Hypothalamus (tissue), 51 donors: ENCODE results near the gene ALKBH1.
"Not testable (repeated sequence)": the region's sequence is repeated elsewhere in the genome, so short reads cannot be mapped to it uniquely, and the experiment has no call there.

ENCODE experiments used
- DNase-seq, 51 donors: peaks; one replicate each; lab custom pipeline; 2025; lab: John Stamatoyannopoulos, UW

ALKBH1 gene, protein sequence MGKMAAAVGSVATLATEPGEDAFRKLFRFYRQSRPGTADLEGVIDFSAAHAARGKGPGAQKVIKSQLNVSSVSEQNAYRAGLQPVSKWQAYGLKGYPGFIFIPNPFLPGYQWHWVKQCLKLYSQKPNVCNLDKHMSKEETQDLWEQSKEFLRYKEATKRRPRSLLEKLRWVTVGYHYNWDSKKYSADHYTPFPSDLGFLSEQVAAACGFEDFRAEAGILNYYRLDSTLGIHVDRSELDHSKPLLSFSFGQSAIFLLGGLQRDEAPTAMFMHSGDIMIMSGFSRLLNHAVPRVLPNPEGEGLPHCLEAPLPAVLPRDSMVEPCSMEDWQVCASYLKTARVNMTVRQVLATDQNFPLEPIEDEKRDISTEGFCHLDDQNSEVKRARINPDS

DNA sequence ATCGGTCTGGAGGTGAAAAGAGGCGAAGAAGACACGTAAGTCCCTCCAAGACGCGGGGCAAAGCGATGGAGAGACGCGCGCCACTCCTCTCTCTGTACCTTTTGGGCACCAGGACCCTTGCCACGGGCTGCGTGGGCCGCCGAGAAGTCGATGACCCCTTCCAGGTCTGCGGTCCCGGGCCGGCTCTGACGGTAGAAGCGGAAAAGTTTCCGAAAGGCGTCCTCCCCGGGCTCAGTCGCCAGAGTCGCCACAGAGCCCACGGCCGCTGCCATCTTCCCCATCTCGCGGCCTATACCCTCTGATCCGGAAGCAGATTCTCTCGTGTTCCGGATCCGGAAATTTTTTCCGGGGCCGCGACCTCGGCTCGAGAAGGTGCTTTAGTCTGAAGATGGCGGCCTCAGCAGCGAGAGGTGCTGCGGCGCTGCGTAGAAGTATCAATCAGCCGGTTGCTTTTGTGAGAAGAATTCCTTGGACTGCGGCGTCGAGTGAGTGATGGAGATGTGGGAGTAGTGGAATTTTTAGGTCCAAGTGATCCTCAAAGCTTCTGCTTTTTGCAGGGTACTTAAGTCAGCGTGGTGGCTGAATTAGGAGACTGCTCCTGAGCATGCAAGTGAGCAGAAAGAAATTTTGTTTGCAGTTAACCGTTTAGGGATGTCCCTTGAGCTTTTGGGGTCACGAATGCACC, at the start of gene ALKBH1, which contains the start of gene SLIRP:
ALKBH1 (minus strand) TSS at position 300 of the 685 bp plus-strand sequence; CDS start at position 281, 19 bp downstream.
SLIRP (plus strand) TSS at position 380 of the 685 bp plus-strand sequence; CDS start at position 389, 9 bp downstream.
- DNase-seq: peak; percentile 20 to 94 (median 78)

GRCh38 chr14:77752799-77753516, 45.1 kb upstream of the ALKBH1 start:
- no peak for DNase-seq

GRCh38 chr14:77752266-77752665, 44.4 kb upstream of the ALKBH1 start:
- no peak for DNase-seq

GRCh38 chr14:77747425-77747824, 39.6 kb upstream of the ALKBH1 start:
- not testable (repeated sequence) for DNase-seq

DNA sequence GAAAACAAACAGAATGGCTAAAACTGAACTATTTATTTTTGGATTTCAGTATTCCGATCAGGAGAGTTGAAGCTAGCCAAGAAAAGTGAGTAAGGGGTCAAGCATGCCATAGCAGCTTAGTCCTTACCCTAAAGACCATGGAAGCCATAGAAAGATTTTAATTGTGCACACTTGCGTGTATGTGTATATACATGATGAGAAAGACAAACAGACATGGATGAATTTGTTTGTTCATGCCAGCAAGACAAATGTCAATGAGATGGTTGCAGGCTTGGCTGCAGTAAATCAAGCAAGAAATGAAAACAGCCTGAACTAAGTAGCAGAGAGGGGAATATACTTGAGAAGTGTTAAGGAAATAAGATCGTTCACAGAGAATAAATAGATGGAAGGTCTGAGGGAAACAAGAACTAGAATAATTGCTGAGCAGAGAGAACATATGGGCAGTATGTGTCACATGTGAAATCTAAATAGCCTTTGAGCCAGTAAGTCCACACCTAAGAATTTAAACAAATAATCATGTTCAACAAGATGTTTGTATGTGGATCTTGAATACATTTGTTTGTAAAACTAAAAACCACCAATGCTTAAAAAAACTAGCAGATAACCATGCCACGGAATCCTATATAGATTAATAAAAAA, 38.4 kb upstream of the ALKBH1 start:
- DNase-seq: no peak

DNA sequence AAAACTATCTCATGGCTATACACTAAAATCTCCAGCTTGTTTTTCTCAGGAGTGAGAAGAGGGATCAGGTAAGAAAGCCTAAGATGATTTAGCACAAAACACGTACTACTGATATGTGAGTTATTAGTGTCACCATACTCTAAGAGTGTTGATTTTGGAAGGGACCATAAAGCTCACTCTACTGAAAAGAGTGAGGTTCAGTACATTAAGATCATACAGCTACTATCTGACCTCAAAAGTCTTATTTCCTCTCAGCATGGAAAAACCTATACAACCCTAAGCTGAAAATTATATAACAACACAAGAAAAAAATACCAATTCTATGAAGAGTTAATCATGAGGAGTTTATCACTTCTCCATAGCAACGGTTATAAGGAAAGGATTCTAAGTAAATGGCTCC, 33.6 kb upstream of the ALKBH1 start:
- DNase-seq: no peak

GRCh38 chr14:77738559-77739250, 30.9 kb upstream of the ALKBH1 start:
- DNase-seq: peak in 8 of 51 donors; percentile 0 to 18 (median 6)

GRCh38 chr14:77730976-77731497, 23.2 kb upstream of the ALKBH1 start:
- DNase-seq: no peak

- no peak for DNase-seq
Observed at GRCh38 chr14:77722301-77722700, 14.5 kb upstream of the ALKBH1 start.

- no peak for DNase-seq
Observed at GRCh38 chr14:77721437-77721836, 13.6 kb upstream of the ALKBH1 start.

- DNase-seq: no peak
Observed at GRCh38 chr14:77717608-77718305, 9.9 kb upstream of the ALKBH1 start.

DNA sequence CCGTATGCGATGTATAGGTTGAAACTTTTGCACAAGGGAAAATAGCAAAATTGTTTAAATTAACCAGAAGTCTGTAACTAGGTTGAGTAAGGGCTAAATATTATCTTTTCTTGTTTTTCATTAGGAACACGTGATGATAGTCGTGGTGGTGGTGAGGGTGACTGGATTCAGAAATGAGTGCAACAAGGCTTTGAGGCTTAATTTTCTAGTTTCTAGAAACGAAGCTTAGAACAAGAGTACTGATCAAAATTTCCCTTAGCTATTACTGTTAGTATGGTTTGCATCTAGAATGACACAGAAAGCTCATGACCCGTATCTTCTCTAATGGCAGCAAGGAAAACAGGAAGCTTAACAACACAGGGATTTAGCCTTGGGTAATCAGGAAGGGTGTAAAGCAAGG, 7.1 kb upstream of the ALKBH1 start:
- no peak for DNase-seq

GRCh38 chr14:77710364-77710763, 2.5 kb upstream of the ALKBH1 start:
- no peak for DNase-seq

DNA sequence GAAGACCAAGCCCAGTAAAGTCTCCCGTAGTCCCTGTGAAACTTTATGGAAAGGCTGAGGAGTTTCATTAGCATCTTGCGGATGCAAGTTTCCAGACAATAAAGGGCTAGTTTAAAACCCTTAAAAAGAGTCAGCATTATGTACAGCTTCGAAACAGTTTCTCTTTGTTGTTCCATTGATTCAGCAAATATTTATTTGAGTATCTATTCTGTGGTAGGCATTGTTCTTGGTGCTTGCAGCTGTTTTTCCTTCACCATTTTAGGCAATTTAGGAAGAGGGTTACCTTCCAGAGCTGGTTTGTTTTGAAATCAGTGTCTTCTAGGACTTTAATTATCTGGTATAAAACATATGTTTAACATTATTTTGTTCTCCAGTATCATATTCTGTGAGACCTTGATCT, 1.6 kb upstream of the ALKBH1 start:
- DNase-seq: peak in 1 of 51 donors; percentile 3

- DNase-seq: no peak
Observed at GRCh38 chr14:77708749-77709148, 926 bp upstream of the ALKBH1 start.

- DNase-seq: peak in 22 of 51 donors; percentile 13 to 78 (median 38)
Observed at GRCh38 chr14:77707355-77707723, 484 bp downstream of the ALKBH1 start.

DNA sequence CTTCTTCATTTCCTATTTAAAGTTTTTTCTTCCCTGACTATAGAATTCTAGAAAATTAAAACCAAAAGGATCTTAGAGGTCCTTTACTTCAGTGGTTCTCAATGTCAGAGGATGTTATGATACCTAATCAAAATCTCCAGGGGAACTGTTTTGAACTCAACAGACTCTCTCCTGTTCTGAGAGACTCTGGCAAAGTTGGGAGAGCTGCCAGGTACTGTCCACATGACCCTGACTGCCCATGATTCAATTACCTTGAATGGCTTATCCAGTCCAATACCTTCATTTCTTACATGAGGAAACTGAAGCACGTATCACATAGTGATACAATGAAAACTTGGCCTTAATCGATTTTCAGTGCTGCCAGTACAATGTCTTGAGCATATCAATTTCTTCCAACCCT, 16.6 kb downstream of the ALKBH1 start:
- DNase-seq: peak in 4 of 51 donors; percentile 0 to 2 (median 2)

- DNase-seq: no peak
Observed at GRCh38 chr14:77682158-77682553, 25.7 kb downstream of the ALKBH1 start.
